Upper lobe of left lung (tissue), 4 donors: ENCODE data around the gene CERS3.

Source experiments
- POLR2A ChIP-seq, 4 donors: fragments of 450-650 bp; IDR thresholded peaks; one replicate each; pipeline ENCODE4 v1.5.1; 2016 to 2017; ENCODE audit warnings: antibody characterized with exemption in 4 of 4, mild to moderate bottlenecking in 2 of 4
- POLR2AphosphoS5 ChIP-seq, 2 donors: sonication (generic); formaldehyde crosslinking; IDR thresholded peaks; one replicate each; pipeline ENCODE4 v1.5.1; 2017; ENCODE audit warnings: antibody characterized with exemption in 2 of 2
- TF ChIP-seq, protein P1 (sequence below), 6 experiments: fragments of 450-650 bp in 4 of 6; fragments of 200-600 bp in 2 of 6; sonication (generic) in 2 of 6; IDR thresholded peaks; one replicate each; pipeline ENCODE4 v1.5.1; 2016 to 2019; ENCODE audit warnings: antibody characterized with exemption in 6 of 6

DNA sequence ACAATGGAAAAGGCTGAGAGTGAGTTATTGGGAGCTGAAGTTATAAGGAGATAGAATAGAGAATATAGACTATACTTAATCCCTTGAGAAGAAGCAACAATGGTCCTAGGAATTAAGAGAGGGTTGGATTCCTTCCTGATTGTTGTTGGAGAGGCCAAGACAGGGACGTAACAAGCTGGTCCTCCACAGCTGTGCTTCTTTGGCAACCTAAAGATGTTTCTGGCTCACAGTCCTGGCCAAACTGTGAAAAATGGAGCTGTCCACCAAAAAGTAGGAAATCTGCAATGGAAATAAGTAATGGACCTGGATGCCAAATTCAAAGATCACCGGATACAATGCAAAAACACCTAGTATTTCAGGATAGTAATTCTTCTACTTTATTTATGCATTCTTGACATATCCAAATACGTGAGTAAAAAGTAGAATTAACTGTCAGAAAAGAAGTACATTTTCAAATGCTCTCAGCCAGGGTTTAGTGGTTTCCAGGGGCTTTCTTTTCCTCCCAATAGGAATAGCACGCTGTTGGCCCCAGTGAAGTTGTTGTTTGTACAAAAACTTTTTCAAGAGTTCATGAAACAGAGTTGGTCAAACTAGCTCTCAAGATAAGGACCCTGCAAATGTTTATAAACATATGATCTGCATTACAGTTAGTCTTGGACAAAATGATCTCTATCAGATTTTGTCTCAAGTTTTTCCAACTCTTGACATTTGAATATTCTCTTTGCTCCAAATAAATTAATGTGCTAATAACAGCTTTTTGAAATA, 28.3 kb downstream of the CERS3 start:
- TF ChIP-seq, protein P1, sequence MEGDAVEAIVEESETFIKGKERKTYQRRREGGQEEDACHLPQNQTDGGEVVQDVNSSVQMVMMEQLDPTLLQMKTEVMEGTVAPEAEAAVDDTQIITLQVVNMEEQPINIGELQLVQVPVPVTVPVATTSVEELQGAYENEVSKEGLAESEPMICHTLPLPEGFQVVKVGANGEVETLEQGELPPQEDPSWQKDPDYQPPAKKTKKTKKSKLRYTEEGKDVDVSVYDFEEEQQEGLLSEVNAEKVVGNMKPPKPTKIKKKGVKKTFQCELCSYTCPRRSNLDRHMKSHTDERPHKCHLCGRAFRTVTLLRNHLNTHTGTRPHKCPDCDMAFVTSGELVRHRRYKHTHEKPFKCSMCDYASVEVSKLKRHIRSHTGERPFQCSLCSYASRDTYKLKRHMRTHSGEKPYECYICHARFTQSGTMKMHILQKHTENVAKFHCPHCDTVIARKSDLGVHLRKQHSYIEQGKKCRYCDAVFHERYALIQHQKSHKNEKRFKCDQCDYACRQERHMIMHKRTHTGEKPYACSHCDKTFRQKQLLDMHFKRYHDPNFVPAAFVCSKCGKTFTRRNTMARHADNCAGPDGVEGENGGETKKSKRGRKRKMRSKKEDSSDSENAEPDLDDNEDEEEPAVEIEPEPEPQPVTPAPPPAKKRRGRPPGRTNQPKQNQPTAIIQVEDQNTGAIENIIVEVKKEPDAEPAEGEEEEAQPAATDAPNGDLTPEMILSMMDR (IDR thresholded peaks at IDR 0.05), result no peak
- TF ChIP-seq POLR2AphosphoS5 (IDR thresholded peaks at IDR 0.05) (no peak), POLR2A (IDR thresholded peaks at IDR 0.05) (no peak)
